GM13976 (cell line): ENCODE results near the gene MPRIP.

Experiments
- DNase-seq: peaks from one replicate; pipeline ENCODE4 v3.0.0; 2012; ENCODE audit warnings: low spot score
- in situ Hi-C: fragments of 300-500 bp; cut with MboI; formaldehyde crosslinking; loops from one replicate; pipeline ENCODE4 v1.12.0; 2022; ENCODE audit warnings: low sequenced_read_pairs, mixed read lengths, inconsistent platforms; ENCODE audit not compliant: unreplicated experiment
- TF ChIP-seq, protein P1 (sequence below): IDR thresholded peaks from 2 replicates; pipeline ENCODE4 v1.5.1; 2012; ENCODE audit warnings: borderline replicate concordance, mild to moderate bottlenecking; ENCODE audit not compliant: insufficient read depth; ENCODE audit errors: extremely low read depth, missing control alignments, control extremely low read depth

The MPRIP gene

DNA sequence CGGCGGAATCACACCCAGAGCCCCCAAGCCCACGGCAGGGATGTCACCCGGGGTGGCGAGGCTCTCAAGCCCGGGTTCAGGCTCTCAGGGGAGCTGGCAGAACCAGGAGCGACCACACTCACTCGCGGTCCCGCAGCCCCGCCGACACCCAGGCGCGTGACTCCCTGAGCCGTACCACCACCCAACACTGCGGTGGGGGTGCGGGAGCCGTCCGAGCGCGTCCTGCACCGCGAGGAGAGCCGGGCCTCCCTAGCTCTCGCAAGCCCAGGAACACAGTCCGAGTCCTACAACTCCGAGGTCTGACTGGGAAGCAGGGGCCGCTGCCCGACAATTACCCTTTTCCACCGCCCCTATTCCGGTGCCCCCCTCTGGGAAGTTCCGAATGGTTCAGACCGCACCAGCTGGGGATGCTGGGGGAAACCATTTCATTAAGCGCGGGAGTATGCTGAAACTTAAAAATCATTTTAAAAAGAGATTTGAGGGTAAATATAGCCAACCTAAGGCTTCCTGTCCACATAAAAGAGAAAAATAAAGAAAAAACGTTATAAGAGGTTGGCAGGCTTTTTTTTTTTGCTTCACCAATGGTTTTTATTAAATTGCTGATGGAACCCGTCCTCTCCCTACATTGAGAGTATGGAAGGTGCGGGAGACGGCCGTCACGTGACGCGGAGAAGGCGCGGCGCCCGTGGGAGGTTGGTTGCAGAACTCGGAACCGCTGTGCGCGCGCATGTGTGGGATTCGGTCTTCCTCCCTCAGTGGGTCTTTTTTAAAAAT, 195.0 kb downstream of the MPRIP start, which contains the start of gene FLCN:
FLCN (minus strand) TSS at position 143 of the 774 bp plus-strand sequence. CDS start 9,031 bp downstream, outside the sequence.
- peak; percentile 92 for DNase-seq
- in situ Hi-C loops: no loop called here
- TF ChIP-seq, protein P1, sequence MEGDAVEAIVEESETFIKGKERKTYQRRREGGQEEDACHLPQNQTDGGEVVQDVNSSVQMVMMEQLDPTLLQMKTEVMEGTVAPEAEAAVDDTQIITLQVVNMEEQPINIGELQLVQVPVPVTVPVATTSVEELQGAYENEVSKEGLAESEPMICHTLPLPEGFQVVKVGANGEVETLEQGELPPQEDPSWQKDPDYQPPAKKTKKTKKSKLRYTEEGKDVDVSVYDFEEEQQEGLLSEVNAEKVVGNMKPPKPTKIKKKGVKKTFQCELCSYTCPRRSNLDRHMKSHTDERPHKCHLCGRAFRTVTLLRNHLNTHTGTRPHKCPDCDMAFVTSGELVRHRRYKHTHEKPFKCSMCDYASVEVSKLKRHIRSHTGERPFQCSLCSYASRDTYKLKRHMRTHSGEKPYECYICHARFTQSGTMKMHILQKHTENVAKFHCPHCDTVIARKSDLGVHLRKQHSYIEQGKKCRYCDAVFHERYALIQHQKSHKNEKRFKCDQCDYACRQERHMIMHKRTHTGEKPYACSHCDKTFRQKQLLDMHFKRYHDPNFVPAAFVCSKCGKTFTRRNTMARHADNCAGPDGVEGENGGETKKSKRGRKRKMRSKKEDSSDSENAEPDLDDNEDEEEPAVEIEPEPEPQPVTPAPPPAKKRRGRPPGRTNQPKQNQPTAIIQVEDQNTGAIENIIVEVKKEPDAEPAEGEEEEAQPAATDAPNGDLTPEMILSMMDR: no peak

DNA sequence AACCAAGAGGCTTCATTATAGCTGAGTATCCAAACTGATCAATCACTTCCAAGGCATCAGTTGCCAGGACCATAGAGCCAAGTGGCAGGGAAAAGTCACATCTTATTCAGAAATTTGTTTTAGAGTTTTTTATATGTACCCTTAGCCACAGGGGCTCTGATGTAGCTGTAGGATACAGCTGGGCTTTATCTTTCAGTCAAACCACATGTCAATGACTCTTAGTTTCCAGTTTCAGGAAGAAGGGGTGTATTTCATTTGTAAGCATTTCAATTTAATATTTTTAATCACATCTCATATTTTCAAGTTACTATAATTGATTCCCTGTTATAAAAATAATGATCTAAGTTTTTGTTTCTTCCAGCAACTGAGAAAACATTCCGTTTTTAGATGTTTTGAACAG, 197.6 kb downstream of the MPRIP start:
- DNase-seq: no peak
- TF ChIP-seq, protein P1: no peak
- in situ Hi-C loops: no loop called here

DNA sequence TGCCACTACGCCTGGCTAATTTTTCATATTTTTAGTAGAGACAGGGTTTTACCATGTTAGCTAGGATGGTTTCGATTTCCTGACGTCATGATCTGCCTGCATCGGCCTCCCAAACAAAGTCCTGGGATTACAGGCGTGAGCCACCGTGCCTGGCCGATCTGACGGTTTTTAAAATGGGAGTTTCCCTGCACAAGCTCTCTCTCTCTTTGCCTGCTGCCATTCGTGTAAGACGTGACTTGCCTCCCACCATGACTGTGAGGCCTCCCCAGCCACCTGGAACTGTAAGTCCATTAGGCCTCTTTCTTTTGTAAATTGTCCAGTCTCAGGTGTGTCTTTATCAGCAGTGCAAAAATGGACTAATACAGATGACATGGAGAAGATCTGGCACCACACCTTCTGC, 199.4 kb downstream of the MPRIP start:
- TF ChIP-seq, protein P1: no peak
- DNase-seq: no peak
- in situ Hi-C loops: no loop called here

DNA sequence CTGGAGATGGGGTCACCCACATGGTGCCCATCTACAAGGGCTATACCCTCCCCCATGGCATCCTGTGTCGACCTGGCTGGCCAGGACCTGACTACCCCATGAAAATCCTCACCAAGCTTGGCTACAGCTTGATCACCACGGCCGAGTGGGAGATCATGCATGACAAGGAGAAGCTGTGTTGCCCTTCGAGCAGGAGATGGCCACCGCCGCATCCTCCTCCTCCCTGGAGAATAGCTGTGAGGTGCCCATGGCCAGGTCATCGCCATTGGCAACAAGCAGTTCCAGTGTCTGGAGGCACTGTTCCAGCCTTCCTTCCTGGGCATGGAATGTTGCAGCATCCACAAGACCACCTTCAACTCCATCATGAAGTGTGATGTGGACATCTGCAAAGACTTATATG, 200.0 kb downstream of the MPRIP start:
- in situ Hi-C loops: no loop called here
- TF ChIP-seq, protein P1: no peak
- DNase-seq: no peak
